SK-N-SH (cell line): Measurements from ENCODE around the gene SEMA3A. TPM values are rescaled to one million over a fixed set of nuclear protein-coding genes. Genes with fewer than 3 reads are reported as not detected.

Experiments
- CTCF ChIA-PET: fragments of 300-600, 350-600 bp; formaldehyde crosslinking; extraction: SDS; loops from one replicate; lab custom pipeline; 2021; lab: Yijun Ruan, JAX
- POLR2A ChIA-PET: fragments of 350-600 bp; sonication (Branson Sonifier 250); formaldehyde crosslinking; extraction: SDS; loops from one replicate; lab custom pipeline; 2020; ENCODE audit warnings: antibody characterized with exemption, inconsistent platforms; lab: Yijun Ruan, JAX
- DNase-seq: peaks from one replicate; pipeline ENCODE4 v3.0.0; 2012
- H2AFZ ChIP-seq: fragments of 200-600 bp; sonication (generic); 2 replicates; pipeline ENCODE4 v1.8.1; 2016; ENCODE audit warnings: antibody characterized with exemption, mild to moderate bottlenecking, low read depth
- H3F3A ChIP-seq: fragments of 200-600 bp; sonication (generic); replicated peaks from 2 replicates; pipeline ENCODE3; 2016; ENCODE audit warnings: antibody characterized with exemption, mild to moderate bottlenecking; ENCODE audit not compliant: insufficient read depth
- H3K27ac ChIP-seq, 2 experiments: fragments of 200-500 bp in 1 of 2; fragments of 200-600 bp in 1 of 2; sonication (Bioruptor generic) in 1 of 2; sonication (generic), shearing (Covaris generic) in 1 of 2; 2 replicates each; pipeline versions ENCODE4 v1.5.1 to v1.6.1; 2014 to 2016; ENCODE audit warnings: low read depth in 2 of 2, inconsistent platforms in 1 of 2, low read length in 1 of 2, mild to moderate bottlenecking in 1 of 2, mixed read lengths in 1 of 2
- H3K27me3 ChIP-seq: fragments of 200-600 bp; sonication (generic), shearing (Covaris generic); 2 replicates; pipeline ENCODE4 v1.6.1; 2016; ENCODE audit warnings: mixed run types; ENCODE audit not compliant: insufficient read depth
- H3K36me3 ChIP-seq, 2 experiments: fragments of 200-500 bp in 1 of 2; fragments of 200-600 bp in 1 of 2; sonication (Bioruptor generic) in 1 of 2; sonication (generic) in 1 of 2; replicated peaks in 1 of 2; 2 replicates each; pipeline versions ENCODE3 to v1.5.1; 2014 to 2016; ENCODE audit warnings: low read length in 1 of 2, mild to moderate bottlenecking in 1 of 2; ENCODE audit not compliant: insufficient read depth in 2 of 2, control insufficient read depth in 1 of 2
- H3K4me1 ChIP-seq, 2 experiments: fragments of 200-500 bp in 1 of 2; fragments of 200-600 bp in 1 of 2; sonication (Bioruptor generic) in 1 of 2; sonication (generic), shearing (Covaris generic) in 1 of 2; 2 replicates each; pipeline versions ENCODE4 v1.5.1 to v1.6.1; 2014 to 2016; ENCODE audit warnings: low read depth in 1 of 2, low read length in 1 of 2, mixed run types in 1 of 2; ENCODE audit not compliant: insufficient read depth in 2 of 2, control insufficient read depth in 1 of 2
- H3K4me2 ChIP-seq: fragments of 200-600 bp; sonication (generic), shearing (Covaris generic); 2 replicates; pipeline ENCODE4 v1.6.1; 2017; ENCODE audit warnings: mixed run types
- H3K4me3 ChIP-seq, 2 experiments: fragments of 200-500 bp in 1 of 2; fragments of 200-600 bp in 1 of 2; sonication (Bioruptor generic) in 1 of 2; sonication (generic), shearing (Covaris generic) in 1 of 2; 2 replicates each; pipeline versions ENCODE4 v1.5.1 to v1.8.1; 2014 to 2016; ENCODE audit warnings: low read depth in 2 of 2, inconsistent platforms in 1 of 2, low read length in 1 of 2, mild to moderate bottlenecking in 1 of 2, mixed read lengths in 1 of 2, moderate library complexity in 1 of 2
- H3K79me2 ChIP-seq: fragments of 200-600 bp; sonication (generic); 2 replicates; pipeline ENCODE4 v1.8.1; 2017; ENCODE audit warnings: mild to moderate bottlenecking; ENCODE audit not compliant: insufficient read depth
- H3K9ac ChIP-seq: fragments of 200-600 bp; sonication (generic); 2 replicates; pipeline ENCODE4 v1.6.1; 2017; ENCODE audit warnings: mixed run types
- H3K9me2 ChIP-seq: fragments of 200-600 bp; sonication (generic); 2 replicates; pipeline ENCODE4 v1.6.1; 2017; ENCODE audit warnings: mixed run types
- H3K9me3 ChIP-seq: fragments of 200-600 bp; sonication (generic); 2 replicates; pipeline ENCODE4 v1.6.1; 2017; ENCODE audit warnings: mixed run types, mild to moderate bottlenecking, moderate library complexity
- H4K20me1 ChIP-seq: fragments of 200-600 bp; sonication (generic); 2 replicates; pipeline ENCODE4 v1.6.1; 2017; ENCODE audit warnings: mild to moderate bottlenecking, mixed run types; ENCODE audit not compliant: insufficient read depth
- CHD2 ChIP-seq: fragments of 150-350 bp; IDR thresholded peaks from 2 replicates; pipeline ENCODE4 v1.6.1; 2018; ENCODE audit warnings: low read length; ENCODE audit not compliant: partially characterized antibody
- EP300 ChIP-seq, 2 experiments: IDR thresholded peaks; 2 replicates each; pipeline versions ENCODE4 v1.4.0 to v1.6.1; 2012; ENCODE audit warnings: borderline replicate concordance in 1 of 2, low read depth in 1 of 2, low read length in 1 of 2
- FOSL2 ChIP-seq: IDR thresholded peaks from 2 replicates; pipeline ENCODE4 v1.4.0; 2012; ENCODE audit warnings: low read depth, mild to moderate bottlenecking, moderate library complexity, borderline replicate concordance
- FOXJ3 ChIP-seq: sonication (generic); formaldehyde crosslinking; IDR thresholded peaks from 2 replicates; pipeline ENCODE4 v1.5.1; 2020; ENCODE audit warnings: mild to moderate bottlenecking, missing genetic modification reagents
- FOXM1 ChIP-seq: IDR thresholded peaks from 2 replicates; pipeline ENCODE4 v1.4.0; 2012; ENCODE audit warnings: low read depth, mild to moderate bottlenecking
- GATA2 ChIP-seq: sonication (generic); formaldehyde crosslinking; IDR thresholded peaks from 2 replicates; pipeline ENCODE4 v1.5.0; 2020; ENCODE audit warnings: mild to moderate bottlenecking, missing genetic modification reagents
- JUND ChIP-seq: IDR thresholded peaks from 2 replicates; pipeline ENCODE4 v1.4.0; 2012
- MEF2A ChIP-seq: IDR thresholded peaks from 2 replicates; pipeline ENCODE4 v1.4.0; 2012; ENCODE audit warnings: low read depth, borderline replicate concordance
- MXI1 ChIP-seq: IDR thresholded peaks from 2 replicates; pipeline ENCODE4 v1.6.1; 2012; ENCODE audit warnings: mild to moderate bottlenecking, low read depth, low read length, improper control_type of control experiment
- NFIC ChIP-seq: IDR thresholded peaks from 2 replicates; pipeline ENCODE4 v1.4.0; 2012; ENCODE audit warnings: borderline replicate concordance
- NRF1 ChIP-seq: IDR thresholded peaks from 2 replicates; pipeline ENCODE4 v1.6.1; 2012; ENCODE audit warnings: low read depth, mild to moderate bottlenecking, low read length
- POLR2AphosphoS5 ChIP-seq: IDR thresholded peaks from 2 replicates; pipeline ENCODE4 v1.6.1; 2012; ENCODE audit warnings: low read depth, low read length
- RAD21 ChIP-seq: IDR thresholded peaks from 2 replicates; pipeline ENCODE4 v1.6.1; 2012; ENCODE audit warnings: mild to moderate bottlenecking, low read length
- RCOR1 ChIP-seq: fragments of 150-350 bp; IDR thresholded peaks from 2 replicates; pipeline ENCODE4 v1.6.1; 2017; ENCODE audit warnings: antibody characterized with exemption, low read length
- RXRA ChIP-seq: IDR thresholded peaks from 2 replicates; pipeline ENCODE4 v1.4.0; 2012; ENCODE audit warnings: low read depth, mild to moderate bottlenecking, borderline replicate concordance
- SIN3A ChIP-seq: IDR thresholded peaks from 2 replicates; pipeline ENCODE4 v1.6.1; 2012; ENCODE audit warnings: low read depth, mild to moderate bottlenecking, low read length, moderate library complexity, borderline replicate concordance
- SMC3 ChIP-seq: IDR thresholded peaks from 2 replicates; pipeline ENCODE4 v1.6.1; 2012; ENCODE audit warnings: low read depth, low read length, improper control_type of control experiment
- TAF1 ChIP-seq: IDR thresholded peaks from 2 replicates; pipeline ENCODE4 v1.6.1; 2012; ENCODE audit warnings: low read depth, mild to moderate bottlenecking, low read length, moderate library complexity, borderline replicate concordance
- TCF12 ChIP-seq: IDR thresholded peaks from 2 replicates; pipeline ENCODE4 v1.4.0; 2012
- TEAD4 ChIP-seq: IDR thresholded peaks from 2 replicates; pipeline ENCODE4 v1.4.0; 2012; ENCODE audit warnings: mild to moderate bottlenecking, borderline replicate concordance; ENCODE audit not compliant: insufficient read depth
- YY1 ChIP-seq: IDR thresholded peaks from 2 replicates; pipeline ENCODE4 v1.4.0; 2012; ENCODE audit warnings: low read depth, mild to moderate bottlenecking
- WGBS: methylation state at CpG from one replicate; pipeline ENCODE4 v1.1.6; 2017; ENCODE audit warnings: low lambda C conversion rate; 5-methylcytosine and 5-hydroxymethylcytosine counted together
- polyA plus RNA-seq, 3 experiments: library from polyadenylated mRNA; depleted of rRNA; stranded (reverse); fragments of >200 nt; gene quantifications; 2 replicates each; pipeline ENCODE4 v1.2.3, GENCODE V29; 2012
- TF ChIP-seq, protein P1 (sequence below): IDR thresholded peaks from 2 replicates; pipeline ENCODE4 v1.4.0; 2012; ENCODE audit warnings: low read depth
- TF ChIP-seq, protein P2 (sequence below): IDR thresholded peaks from 2 replicates; pipeline ENCODE4; 2012
- TF ChIP-seq, protein P3 (sequence below): IDR thresholded peaks from 2 replicates; pipeline ENCODE4 v1.4.0; 2012; ENCODE audit warnings: low read depth, borderline replicate concordance
- TF ChIP-seq, protein P4 (sequence below): fragments of 150-350 bp; IDR thresholded peaks from 2 replicates; pipeline ENCODE4 v1.6.1; 2017; ENCODE audit warnings: antibody characterized with exemption, low read length, low read depth, borderline replicate concordance
- TF ChIP-seq, protein P5 (sequence below): fragments of 200-600 bp; sonication (generic); IDR thresholded peaks from 2 replicates; pipeline ENCODE4 v1.6.1; 2017; ENCODE audit warnings: antibody characterized with exemption, mild to moderate bottlenecking, moderate library complexity

SEMA3A gene
- polyA plus RNA-seq, 1 of the 3 experiments (the other 2 are of a cell fraction), result 15.9 TPM

DNA sequence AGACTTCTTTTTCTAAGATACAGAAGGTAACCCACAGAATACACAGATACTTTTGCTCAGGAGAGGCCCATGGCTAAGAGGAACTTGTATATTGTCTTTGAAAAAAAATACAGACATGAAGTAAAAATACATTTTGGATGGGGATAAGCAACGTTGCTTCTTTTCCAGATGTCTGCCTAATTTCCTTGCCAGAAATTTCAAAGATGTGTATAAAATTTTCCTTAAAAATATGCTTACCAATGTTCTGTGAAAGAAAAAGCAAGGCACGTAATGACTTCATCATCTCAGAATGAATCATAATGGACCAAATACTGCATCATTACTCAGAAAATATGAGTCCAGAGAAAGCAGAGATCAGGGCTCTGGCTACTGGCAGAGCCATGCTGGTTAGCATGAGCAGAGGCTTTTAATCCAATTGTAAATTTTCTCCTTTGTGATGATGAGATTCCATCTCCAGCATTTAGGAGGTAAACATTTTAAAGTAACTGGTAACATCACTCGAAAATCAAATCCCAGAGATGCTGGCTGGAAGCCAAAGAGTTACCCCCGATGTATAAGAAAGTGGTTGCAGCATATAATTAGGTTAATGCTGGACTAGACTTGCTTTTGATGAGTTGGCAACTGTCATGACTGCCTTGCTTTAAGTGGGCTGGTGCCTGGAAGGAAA, 272.5 kb downstream of the SEMA3A start:
- Histone ChIP-seq H3K36me3 (no peaks in the 10 kb centered on the region), H2AFZ (peak overlapping the region; percentile 49; the same call in 1 of the 2 replicates), H3K4me2 (peak overlapping the region; percentile 30; the same call in 1 of the 2 replicates), H3K79me2 (no peaks in the 10 kb centered on the region), H4K20me1 (no peaks in the 10 kb centered on the region), H3K4me1 (peaks cover 0 to 16% of the 10 kb centered on the region in 2 experiments; a peak in 2 of 4 replicates), H3K4me3 (no peak overlapping the region), H3K27ac (peak overlapping the region; percentile 54 to 79), H3K27me3 (no peaks in the 10 kb centered on the region), H3K9me2 (no peaks in the 10 kb centered on the region; the same call in 1 of the 2 replicates), H3F3A (peaks cover 5% of the 10 kb centered on the region), H3K9ac (no peak overlapping the region), H3K9me3 (no peaks in the 10 kb centered on the region)
- WGBS, result under 1% methylated on average over 4 of the region's 4 CpGs
- ChIA-PET POLR2A (no interaction called here), CTCF (interaction anchor here (1.5 to 2.8 kb wide), 3 partner anchors 10 to 14 kb away, joined by 5 to 17 read pairs (median 7); no protein-coding TSS in a partner anchor)
- peak; percentile 53 for DNase-seq
- TF ChIP-seq MXI1 (peak; percentile 55), RAD21 (0 out of 2 replicates have a peak, but pooled peaks have one; percentile 7), SMC3 (no peak), TCF12 (peak; percentile 34), TAF1 (no peak), MEF2A (no peak), GATA2 (CRISPR knock-in tag) (peak; percentile 68), POLR2AphosphoS5 (no peak), JUND (peak; percentile 47; the same call in 1 of the 2 replicates), TEAD4 (no peak), CHD2 (no peak), FOXM1 (no peak), EP300 (IDR thresholded peaks at IDR 0.05; ENCODE audit: borderline replicate concordance in 1 of 2, low read depth in 1 of 2, low read length in 1 of 2) (peak; percentile 7 to 17; a peak in 2 of 4 replicates), NRF1 (no peak), SIN3A (0 out of 2 replicates have a peak, but pooled peaks have one; percentile 21), RCOR1 (0 out of 2 replicates have a peak, but pooled peaks have one; percentile 14), RXRA (no peak), NFIC (peak; percentile 76; the same call in 1 of the 2 replicates), FOXJ3 (no peak), FOSL2 (peak; percentile 80; the same call in 1 of the 2 replicates), YY1 (no peak)
- TF ChIP-seq, protein P1, sequence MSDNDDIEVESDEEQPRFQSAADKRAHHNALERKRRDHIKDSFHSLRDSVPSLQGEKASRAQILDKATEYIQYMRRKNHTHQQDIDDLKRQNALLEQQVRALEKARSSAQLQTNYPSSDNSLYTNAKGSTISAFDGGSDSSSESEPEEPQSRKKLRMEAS, result no peak; the same call in 1 of the 2 replicates
- TF ChIP-seq, protein P2, sequence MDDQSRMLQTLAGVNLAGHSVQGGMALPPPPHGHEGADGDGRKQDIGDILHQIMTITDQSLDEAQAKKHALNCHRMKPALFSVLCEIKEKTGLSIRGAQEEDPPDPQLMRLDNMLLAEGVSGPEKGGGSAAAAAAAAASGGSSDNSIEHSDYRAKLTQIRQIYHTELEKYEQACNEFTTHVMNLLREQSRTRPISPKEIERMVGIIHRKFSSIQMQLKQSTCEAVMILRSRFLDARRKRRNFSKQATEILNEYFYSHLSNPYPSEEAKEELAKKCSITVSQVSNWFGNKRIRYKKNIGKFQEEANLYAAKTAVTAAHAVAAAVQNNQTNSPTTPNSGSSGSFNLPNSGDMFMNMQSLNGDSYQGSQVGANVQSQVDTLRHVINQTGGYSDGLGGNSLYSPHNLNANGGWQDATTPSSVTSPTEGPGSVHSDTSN, result peak; percentile 34
- TF ChIP-seq, protein P3, sequence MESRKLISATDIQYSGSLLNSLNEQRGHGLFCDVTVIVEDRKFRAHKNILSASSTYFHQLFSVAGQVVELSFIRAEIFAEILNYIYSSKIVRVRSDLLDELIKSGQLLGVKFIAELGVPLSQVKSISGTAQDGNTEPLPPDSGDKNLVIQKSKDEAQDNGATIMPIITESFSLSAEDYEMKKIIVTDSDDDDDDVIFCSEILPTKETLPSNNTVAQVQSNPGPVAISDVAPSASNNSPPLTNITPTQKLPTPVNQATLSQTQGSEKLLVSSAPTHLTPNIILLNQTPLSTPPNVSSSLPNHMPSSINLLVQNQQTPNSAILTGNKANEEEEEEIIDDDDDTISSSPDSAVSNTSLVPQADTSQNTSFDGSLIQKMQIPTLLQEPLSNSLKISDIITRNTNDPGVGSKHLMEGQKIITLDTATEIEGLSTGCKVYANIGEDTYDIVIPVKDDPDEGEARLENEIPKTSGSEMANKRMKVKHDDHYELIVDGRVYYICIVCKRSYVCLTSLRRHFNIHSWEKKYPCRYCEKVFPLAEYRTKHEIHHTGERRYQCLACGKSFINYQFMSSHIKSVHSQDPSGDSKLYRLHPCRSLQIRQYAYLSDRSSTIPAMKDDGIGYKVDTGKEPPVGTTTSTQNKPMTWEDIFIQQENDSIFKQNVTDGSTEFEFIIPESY, result no peak
- TF ChIP-seq, protein P4, sequence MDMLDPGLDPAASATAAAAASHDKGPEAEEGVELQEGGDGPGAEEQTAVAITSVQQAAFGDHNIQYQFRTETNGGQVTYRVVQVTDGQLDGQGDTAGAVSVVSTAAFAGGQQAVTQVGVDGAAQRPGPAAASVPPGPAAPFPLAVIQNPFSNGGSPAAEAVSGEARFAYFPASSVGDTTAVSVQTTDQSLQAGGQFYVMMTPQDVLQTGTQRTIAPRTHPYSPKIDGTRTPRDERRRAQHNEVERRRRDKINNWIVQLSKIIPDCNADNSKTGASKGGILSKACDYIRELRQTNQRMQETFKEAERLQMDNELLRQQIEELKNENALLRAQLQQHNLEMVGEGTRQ, result no peak
- TF ChIP-seq, protein P5, sequence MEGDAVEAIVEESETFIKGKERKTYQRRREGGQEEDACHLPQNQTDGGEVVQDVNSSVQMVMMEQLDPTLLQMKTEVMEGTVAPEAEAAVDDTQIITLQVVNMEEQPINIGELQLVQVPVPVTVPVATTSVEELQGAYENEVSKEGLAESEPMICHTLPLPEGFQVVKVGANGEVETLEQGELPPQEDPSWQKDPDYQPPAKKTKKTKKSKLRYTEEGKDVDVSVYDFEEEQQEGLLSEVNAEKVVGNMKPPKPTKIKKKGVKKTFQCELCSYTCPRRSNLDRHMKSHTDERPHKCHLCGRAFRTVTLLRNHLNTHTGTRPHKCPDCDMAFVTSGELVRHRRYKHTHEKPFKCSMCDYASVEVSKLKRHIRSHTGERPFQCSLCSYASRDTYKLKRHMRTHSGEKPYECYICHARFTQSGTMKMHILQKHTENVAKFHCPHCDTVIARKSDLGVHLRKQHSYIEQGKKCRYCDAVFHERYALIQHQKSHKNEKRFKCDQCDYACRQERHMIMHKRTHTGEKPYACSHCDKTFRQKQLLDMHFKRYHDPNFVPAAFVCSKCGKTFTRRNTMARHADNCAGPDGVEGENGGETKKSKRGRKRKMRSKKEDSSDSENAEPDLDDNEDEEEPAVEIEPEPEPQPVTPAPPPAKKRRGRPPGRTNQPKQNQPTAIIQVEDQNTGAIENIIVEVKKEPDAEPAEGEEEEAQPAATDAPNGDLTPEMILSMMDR, result no peak
